ENCODE measurements around the gene SYNGR1. TPM values are rescaled to one million over a fixed set of nuclear protein-coding genes. Genes with fewer than 3 reads are reported as not detected.

SYNGR1 gene
- total RNA-seq, 1 experiment from 2014 or later, result 9.0 TPM

DNA sequence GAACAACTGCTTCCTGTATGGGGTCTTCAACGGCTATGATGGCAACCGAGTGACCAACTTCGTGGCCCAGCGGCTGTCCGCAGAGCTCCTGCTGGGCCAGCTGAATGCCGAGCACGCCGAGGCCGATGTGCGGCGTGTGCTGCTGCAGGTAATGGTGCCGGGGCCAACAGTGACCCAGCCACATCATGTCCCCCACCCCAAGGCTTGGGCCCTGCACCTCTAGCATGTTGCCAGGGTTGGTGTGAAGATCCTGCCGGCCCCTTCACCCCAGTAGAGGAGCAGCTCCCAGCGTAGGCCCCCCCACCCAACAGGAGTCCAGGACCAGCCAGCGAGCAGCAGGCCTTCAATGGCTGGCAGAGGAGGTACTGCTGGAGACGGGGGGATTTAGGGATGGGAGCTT, 65.7 kb downstream of the SYNGR1 start:
- H3K4me1 ChIP-seq (ENCODE audit: insufficient read depth, low read length), result no peaks in the 10 kb centered on the region
- POLR2A ChIA-PET (ENCODE audit: unreplicated experiment), result no interaction called here
- DNase-seq, result no peak
- H3K79me2 ChIP-seq (ENCODE audit: low read length), result no peaks in the 10 kb centered on the region
- no peak overlapping the region for H3K27ac ChIP-seq (ENCODE audit: low read length)
- H3K9ac ChIP-seq (ENCODE audit: low read length), result no peak overlapping the region
- H3K4me3 ChIP-seq (ENCODE audit: low read length), result no peak overlapping the region
- no peaks in the 10 kb centered on the region for H3K9me2 ChIP-seq (replicated peaks; ENCODE audit: low read length)
- no peaks in the 10 kb centered on the region for H3K9me3 ChIP-seq (ENCODE audit: low read length)
- H3K27me3 ChIP-seq (ENCODE audit: low read length), result no peaks in the 10 kb centered on the region
- no peak for ATAC-seq
- BruUV-seq (replicated peaks), result no TSS peak
- no peak overlapping the region for H3K4me2 ChIP-seq (ENCODE audit: low read length)
- H3F3A ChIP-seq (ENCODE audit: low read length, unreplicated experiment), result no peaks in the 10 kb centered on the region
- CTCF ChIA-PET, result no interaction called here
- H4K20me1 ChIP-seq (ENCODE audit: low read length), result no peaks in the 10 kb centered on the region
- H2AFZ ChIP-seq (ENCODE audit: low read length), result no peak overlapping the region
- TF ChIP-seq EZH2phosphoT487 (IDR thresholded peaks at IDR 0.05; ENCODE audit: borderline replicate concordance, low read length), result no peak
- intact Hi-C loops (cut with micrococcal nuclease), result no loop called here
- no peaks in the 10 kb centered on the region for H3K36me3 ChIP-seq (ENCODE audit: low read depth, low read length)

DNA sequence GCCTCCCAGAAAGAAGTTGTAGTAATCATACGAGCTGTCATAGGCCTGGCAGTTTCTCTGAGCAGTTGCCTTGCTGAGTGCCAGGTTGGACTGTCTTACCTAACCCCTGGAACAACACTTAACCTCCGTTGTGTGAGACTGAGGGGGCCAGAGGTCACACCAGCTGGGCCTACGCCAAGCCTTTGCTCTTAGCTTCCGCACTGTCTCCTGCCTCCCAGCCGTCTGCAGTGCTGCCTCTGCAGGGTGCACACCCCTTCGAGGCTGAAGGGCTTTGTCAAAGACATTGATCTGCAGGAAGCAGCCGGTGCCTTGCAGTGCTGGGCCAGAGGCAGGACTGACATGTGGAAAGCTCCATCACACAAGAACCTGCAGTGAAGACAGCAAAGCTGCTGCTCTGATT, 66.5 kb downstream of the SYNGR1 start:
- CTCF ChIA-PET, result no interaction called here
- Histone ChIP-seq H3K9me3 (ENCODE audit: low read length) (no peaks in the 10 kb centered on the region), H3K4me2 (ENCODE audit: low read length) (no peak overlapping the region), H3K27ac (ENCODE audit: low read length) (no peak overlapping the region), H3K9ac (ENCODE audit: low read length) (no peak overlapping the region), H3K79me2 (ENCODE audit: low read length) (no peaks in the 10 kb centered on the region), H2AFZ (ENCODE audit: low read length) (no peak overlapping the region), H3K4me1 (ENCODE audit: insufficient read depth, low read length) (no peaks in the 10 kb centered on the region), H3K9me2 (replicated peaks; ENCODE audit: low read length) (no peaks in the 10 kb centered on the region), H3F3A (ENCODE audit: low read length, unreplicated experiment) (no peaks in the 10 kb centered on the region), H3K36me3 (ENCODE audit: low read depth, low read length) (no peaks in the 10 kb centered on the region), H4K20me1 (ENCODE audit: low read length) (no peaks in the 10 kb centered on the region), H3K27me3 (ENCODE audit: low read length) (no peaks in the 10 kb centered on the region), H3K4me3 (ENCODE audit: low read length) (no peak overlapping the region)
- POLR2A ChIA-PET (ENCODE audit: unreplicated experiment), result no interaction called here
- DNase-seq (no peak), ATAC-seq (no peak)
- no peak for TF ChIP-seq EZH2phosphoT487 (IDR thresholded peaks at IDR 0.05; ENCODE audit: borderline replicate concordance, low read length)
- TF ChIP-seq, protein P1, sequence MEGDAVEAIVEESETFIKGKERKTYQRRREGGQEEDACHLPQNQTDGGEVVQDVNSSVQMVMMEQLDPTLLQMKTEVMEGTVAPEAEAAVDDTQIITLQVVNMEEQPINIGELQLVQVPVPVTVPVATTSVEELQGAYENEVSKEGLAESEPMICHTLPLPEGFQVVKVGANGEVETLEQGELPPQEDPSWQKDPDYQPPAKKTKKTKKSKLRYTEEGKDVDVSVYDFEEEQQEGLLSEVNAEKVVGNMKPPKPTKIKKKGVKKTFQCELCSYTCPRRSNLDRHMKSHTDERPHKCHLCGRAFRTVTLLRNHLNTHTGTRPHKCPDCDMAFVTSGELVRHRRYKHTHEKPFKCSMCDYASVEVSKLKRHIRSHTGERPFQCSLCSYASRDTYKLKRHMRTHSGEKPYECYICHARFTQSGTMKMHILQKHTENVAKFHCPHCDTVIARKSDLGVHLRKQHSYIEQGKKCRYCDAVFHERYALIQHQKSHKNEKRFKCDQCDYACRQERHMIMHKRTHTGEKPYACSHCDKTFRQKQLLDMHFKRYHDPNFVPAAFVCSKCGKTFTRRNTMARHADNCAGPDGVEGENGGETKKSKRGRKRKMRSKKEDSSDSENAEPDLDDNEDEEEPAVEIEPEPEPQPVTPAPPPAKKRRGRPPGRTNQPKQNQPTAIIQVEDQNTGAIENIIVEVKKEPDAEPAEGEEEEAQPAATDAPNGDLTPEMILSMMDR (conservative IDR thresholded peaks at IDR 0.05; ENCODE audit: low read depth, low read length), result no peak
- TF ChIP-seq EZH2 (IDR thresholded peaks at IDR 0.05; ENCODE audit: low read length, unreplicated experiment), result no peak
- no TSS peak for BruUV-seq (replicated peaks)
- intact Hi-C loops (cut with micrococcal nuclease), result no loop called here

DNA sequence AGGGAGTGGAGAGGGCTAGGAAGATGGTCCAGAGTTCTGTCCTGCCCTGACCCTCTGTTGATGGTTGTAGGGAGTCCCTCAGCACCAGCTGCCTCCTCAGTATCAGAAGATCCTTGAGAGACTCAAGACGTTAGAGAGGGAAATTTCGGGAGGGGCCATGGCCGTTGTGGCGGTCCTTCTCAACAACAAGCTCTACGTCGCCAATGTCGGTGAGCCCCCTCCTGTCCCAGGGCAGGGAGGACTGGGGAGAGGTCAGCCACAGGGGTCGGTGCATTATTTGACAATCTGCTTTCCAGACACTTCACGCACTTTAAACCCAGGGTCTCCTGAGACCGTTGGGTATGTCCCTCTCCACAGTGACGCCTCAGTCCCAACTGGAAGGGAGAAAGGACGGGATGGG, 67.8 kb downstream of the SYNGR1 start:
- Histone ChIP-seq H2AFZ (ENCODE audit: low read length) (no peak overlapping the region), H3K27ac (ENCODE audit: low read length) (no peak overlapping the region), H3K36me3 (ENCODE audit: low read depth, low read length) (no peaks in the 10 kb centered on the region), H3K9me3 (ENCODE audit: low read length) (no peaks in the 10 kb centered on the region), H3K4me3 (ENCODE audit: low read length) (no peak overlapping the region), H3K4me2 (ENCODE audit: low read length) (no peak overlapping the region), H3F3A (ENCODE audit: low read length, unreplicated experiment) (no peaks in the 10 kb centered on the region), H3K79me2 (ENCODE audit: low read length) (no peaks in the 10 kb centered on the region), H3K4me1 (ENCODE audit: insufficient read depth, low read length) (no peaks in the 10 kb centered on the region), H3K27me3 (ENCODE audit: low read length) (no peaks in the 10 kb centered on the region), H4K20me1 (ENCODE audit: low read length) (no peaks in the 10 kb centered on the region), H3K9ac (ENCODE audit: low read length) (no peak overlapping the region), H3K9me2 (replicated peaks; ENCODE audit: low read length) (no peaks in the 10 kb centered on the region)
- intact Hi-C loops (cut with micrococcal nuclease), result no loop called here
- no TSS peak for BruUV-seq (replicated peaks)
- DNase-seq, result no peak
- TF ChIP-seq EZH2phosphoT487 (IDR thresholded peaks at IDR 0.05; ENCODE audit: borderline replicate concordance, low read length) (no peak), EZH2 (IDR thresholded peaks at IDR 0.05; ENCODE audit: low read length, unreplicated experiment) (no peak)
- TF ChIP-seq, protein P1 (conservative IDR thresholded peaks at IDR 0.05; ENCODE audit: low read depth, low read length), result no peak
- ATAC-seq, result no peak
- POLR2A ChIA-PET (ENCODE audit: unreplicated experiment), result no interaction called here
- CTCF ChIA-PET, result no interaction called here

Measured in PC-3 (cell line).